Naive thymus-derived CD8-positive, alpha-beta T cell (primary cell): ENCODE data around the gene OPN5. TPM values are rescaled to one million over a fixed set of nuclear protein-coding genes. Genes with fewer than 3 reads are reported as not detected.
"Not testable (repeated sequence)": the region's sequence is repeated elsewhere in the genome, so short reads cannot be mapped to it uniquely, and the experiment has no call there.

Source experiments
- ATAC-seq, 2 donors: fragments of 150-1000 bp; cut with Tn5 transposase in 1 of 2; sonication (Bioruptor Pico), chemical (Tn5 transposase) in 1 of 2; 1 replicate in 1 of 2; 2 replicates in 1 of 2; pipeline ENCODE4 v1.10.0; 2021; ENCODE audit warnings: mild to moderate bottlenecking in 2 of 2, moderate library complexity in 2 of 2
- POLR2A ChIA-PET: fragments of 350-600 bp; sonication (Branson Sonifier 250); formaldehyde crosslinking; loops from one replicate; lab custom pipeline; 2021; ENCODE audit warnings: antibody characterized with exemption; lab: Charles Lee
- DNase-seq, 10 donors: peaks; one replicate each; pipeline versions ENCODE4 v3.0.0 to v3.0.0-alpha.2; 2020 to 2022
- H3K27ac Mint-ChIP-seq, 10 donors: one replicate each; pipeline ENCODE4 v1.8.0; 2020 to 2022; ENCODE audit warnings: mild to moderate bottlenecking in 10 of 10, mixed read lengths in 10 of 10, moderate library complexity in 4 of 10, inconsistent platforms in 1 of 10
- H3K27me3 Mint-ChIP-seq, 5 donors: one replicate each; pipeline ENCODE4 v1.8.0; 2021 to 2022; ENCODE audit warnings: mixed read lengths in 5 of 5
- H3K36me3 Mint-ChIP-seq, 3 donors: one replicate each; pipeline ENCODE4 v1.8.0; 2020 to 2022; ENCODE audit warnings: mixed read lengths in 3 of 3, mild to moderate bottlenecking in 2 of 3, inconsistent platforms in 1 of 3
- H3K4me1 Mint-ChIP-seq, 4 donors: one replicate each; pipeline ENCODE4 v1.8.0; 2021 to 2022; ENCODE audit warnings: mixed read lengths in 4 of 4
- H3K4me3 Mint-ChIP-seq, 10 donors: one replicate each; pipeline ENCODE4 v1.8.0; 2020 to 2022; ENCODE audit warnings: mild to moderate bottlenecking in 10 of 10, mixed read lengths in 10 of 10, moderate library complexity in 6 of 10, inconsistent platforms in 1 of 10
- H3K9me3 Mint-ChIP-seq, 9 donors: one replicate each; pipeline ENCODE4 v1.8.0; 2020 to 2022; ENCODE audit warnings: mixed read lengths in 9 of 9, mild to moderate bottlenecking in 3 of 9, inconsistent platforms in 1 of 9, moderate library complexity in 1 of 9
- polyA plus RNA-seq, 3 donors: library from polyadenylated mRNA; unstranded; fragments of 300-500 nt; fragmentation: Illumina TruSeq; gene quantifications; one replicate each; pipeline ENCODE4 v1.2.3, GENCODE V29; 2021
- total RNA-seq, 8 experiments: library from RNA in 2 of 8; stranded (reverse) in 2 of 8; gene quantifications; one replicate each; pipeline ENCODE4 v1.2.3 and lab custom pipeline; 2021 to 2026

OPN5 gene, protein sequence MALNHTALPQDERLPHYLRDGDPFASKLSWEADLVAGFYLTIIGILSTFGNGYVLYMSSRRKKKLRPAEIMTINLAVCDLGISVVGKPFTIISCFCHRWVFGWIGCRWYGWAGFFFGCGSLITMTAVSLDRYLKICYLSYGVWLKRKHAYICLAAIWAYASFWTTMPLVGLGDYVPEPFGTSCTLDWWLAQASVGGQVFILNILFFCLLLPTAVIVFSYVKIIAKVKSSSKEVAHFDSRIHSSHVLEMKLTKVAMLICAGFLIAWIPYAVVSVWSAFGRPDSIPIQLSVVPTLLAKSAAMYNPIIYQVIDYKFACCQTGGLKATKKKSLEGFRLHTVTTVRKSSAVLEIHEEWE
- not detected for total RNA-seq
- not detected for polyA plus RNA-seq
- 0 reads per million in 6 experiments for total RNA-seq (lab: John Stamatoyannopoulos, UW)

DNA sequence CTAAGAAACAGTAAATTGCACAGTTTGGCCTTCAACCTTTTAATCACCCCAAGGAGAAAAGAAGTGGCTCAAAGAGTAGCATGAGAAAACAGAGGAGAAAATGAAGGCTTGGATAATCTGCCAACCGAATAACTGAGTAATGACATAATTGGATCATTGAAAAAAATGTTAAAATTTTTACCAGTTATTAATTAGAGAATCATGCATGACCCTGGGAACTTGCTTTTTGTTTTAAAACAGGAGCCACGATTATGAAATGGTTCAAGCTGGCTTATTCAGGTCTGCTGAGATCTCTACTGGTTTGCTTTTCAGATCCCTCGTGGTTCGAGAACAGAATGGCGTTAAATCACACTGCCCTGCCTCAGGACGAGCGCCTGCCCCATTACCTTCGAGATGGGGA is at the start of gene OPN5:
Gene OPN5 (plus strand): TSS at position 301 of the 400 bp plus-strand sequence. CDS start 35 bp downstream, at position 336.
- Mint-ChIP-seq H3K9me3 (no peaks in the 10 kb centered on the region), H3K36me3 (no peaks in the 10 kb centered on the region), H3K4me1 (peaks cover 0 to 11% (median 6%) of the 10 kb centered on the region in 4 donors), H3K27me3 (peaks cover 2 to 8% (median 5%) of the 10 kb centered on the region in 5 donors), H3K4me3 (no peak within 1 kb of the TSS), H3K27ac (peak within 1 kb of the TSS in 3 of 10 donors; percentile 15 to 33 (median 22))
- DNase-seq (no peak), ATAC-seq (no peak)
- POLR2A ChIA-PET: no interaction called here

DNA sequence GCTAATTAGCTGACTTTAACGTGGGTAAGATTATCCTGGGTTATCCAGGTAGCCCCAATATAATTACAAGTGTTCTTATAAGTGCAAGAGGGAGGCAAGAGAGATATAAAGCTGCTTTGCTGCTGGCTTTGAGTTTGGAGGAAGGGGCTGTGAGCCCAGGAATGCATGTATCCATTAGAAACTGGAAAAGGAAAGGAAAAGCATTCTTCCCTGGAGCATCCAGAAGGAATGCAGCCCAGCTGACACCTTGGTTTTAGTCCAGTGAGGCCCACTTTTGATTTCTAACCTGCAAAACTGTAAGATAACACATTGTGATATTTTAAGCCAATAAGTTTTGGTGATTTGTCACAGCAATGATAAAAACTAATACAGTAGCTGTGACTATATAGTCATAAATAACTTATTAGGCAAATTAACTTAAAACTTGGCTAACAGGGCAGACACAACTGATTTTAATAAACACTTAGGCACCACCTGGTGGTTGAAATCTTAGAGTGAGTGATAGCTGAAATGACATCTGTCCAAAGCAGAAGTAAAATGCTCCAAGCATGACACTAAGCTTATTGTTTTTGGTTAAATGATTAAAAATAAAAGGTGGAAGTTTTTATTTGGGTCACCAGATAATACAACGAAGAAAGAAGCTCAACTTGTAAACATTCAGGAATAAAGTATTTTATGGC is 47.8 kb upstream of the OPN5 start:
- POLR2A ChIA-PET: no interaction called here
- Mint-ChIP-seq H3K9me3 (peaks cover 0 to 1% (median 0%) of the 10 kb centered on the region in 9 donors), H3K27me3 (peaks cover 0 to 8% (median 2%) of the 10 kb centered on the region in 5 donors), H3K27ac (no peak overlapping the region), H3K4me3 (no peak overlapping the region), H3K36me3 (no peaks in the 10 kb centered on the region), H3K4me1 (peaks cover 0 to 3% (median 0%) of the 10 kb centered on the region in 4 donors)
- DNase-seq: peak in 2 of 10 donors; percentile 4 to 8
- ATAC-seq: no peak

DNA sequence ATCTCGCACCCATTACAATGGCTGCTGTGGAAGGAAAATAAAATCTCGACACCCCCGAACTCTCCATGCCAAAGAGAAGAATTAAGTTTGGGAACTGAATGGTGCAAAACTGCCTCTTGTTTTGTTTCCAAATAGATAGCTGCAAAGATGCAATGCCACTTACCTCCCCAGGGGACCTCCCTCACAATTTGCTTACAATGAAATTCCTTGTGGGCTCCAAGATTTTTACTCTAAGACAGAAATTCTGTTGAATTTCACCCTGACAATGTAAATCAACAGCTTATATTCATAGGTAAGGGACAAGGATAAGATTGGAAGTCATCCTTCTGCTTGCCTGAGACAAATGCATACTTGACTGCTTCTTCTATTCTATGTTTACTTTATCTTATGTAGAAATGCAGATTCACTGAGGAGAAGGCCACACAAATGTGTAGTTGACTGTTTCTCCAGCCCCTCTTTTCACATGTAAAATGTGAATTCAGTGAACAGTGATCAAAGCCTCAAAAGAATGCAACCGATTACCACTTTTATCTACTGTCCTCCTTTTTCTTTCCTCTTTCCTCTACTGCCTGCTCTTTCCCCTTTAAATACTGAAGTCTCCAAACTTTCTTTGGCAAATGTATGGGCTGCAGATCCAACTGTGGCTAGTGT is 46.9 kb upstream of the OPN5 start:
- POLR2A ChIA-PET: no interaction called here
- Mint-ChIP-seq H3K4me1 (no peaks in the 10 kb centered on the region), H3K4me3 (no peak overlapping the region), H3K27ac (no peak overlapping the region), H3K9me3 (peaks cover 0 to 1% (median 0%) of the 10 kb centered on the region in 9 donors), H3K27me3 (peaks cover 0 to 8% (median 2%) of the 10 kb centered on the region in 5 donors), H3K36me3 (no peaks in the 10 kb centered on the region)
- no peak for ATAC-seq
- no peak for DNase-seq

DNA sequence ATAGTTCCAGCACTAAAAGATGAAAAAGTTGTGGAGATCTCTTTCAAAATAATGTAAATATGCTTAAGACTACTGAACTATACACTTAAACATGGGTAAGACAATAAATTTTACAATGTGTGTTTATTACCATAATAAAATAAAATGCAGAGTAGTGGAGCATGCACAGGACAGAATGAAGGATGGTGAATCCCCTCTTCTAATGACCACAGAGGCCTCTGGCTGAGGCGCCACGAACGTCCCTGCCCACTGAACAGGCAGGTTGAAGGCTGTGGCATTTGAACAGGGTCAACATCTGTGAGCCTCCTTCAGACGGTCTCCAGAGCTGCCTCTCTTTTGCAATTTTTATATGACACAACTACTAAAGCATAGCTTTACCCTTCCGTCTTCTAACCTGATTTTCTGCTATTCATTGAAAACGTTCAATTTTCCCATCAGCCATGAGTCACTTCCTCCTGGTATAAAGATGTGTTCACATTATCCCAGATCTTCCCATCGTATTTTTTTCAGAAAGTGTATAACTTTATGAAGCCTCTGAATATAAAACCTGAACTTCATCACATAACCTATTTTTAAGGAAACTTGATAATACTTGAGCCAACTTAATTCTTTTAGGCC is 45.6 kb upstream of the OPN5 start:
- peaks cover 0 to 1% (median 0%) of the 10 kb centered on the region in 9 donors for H3K9me3 Mint-ChIP-seq
- no peak overlapping the region for H3K4me3 Mint-ChIP-seq
- DNase-seq: no peak
- H3K36me3 Mint-ChIP-seq: no peaks in the 10 kb centered on the region
- H3K27me3 Mint-ChIP-seq: peaks cover 0 to 8% (median 2%) of the 10 kb centered on the region in 5 donors
- H3K27ac Mint-ChIP-seq: no peak overlapping the region
- no peak for ATAC-seq
- POLR2A ChIA-PET: no interaction called here
- no peaks in the 10 kb centered on the region for H3K4me1 Mint-ChIP-seq

DNA sequence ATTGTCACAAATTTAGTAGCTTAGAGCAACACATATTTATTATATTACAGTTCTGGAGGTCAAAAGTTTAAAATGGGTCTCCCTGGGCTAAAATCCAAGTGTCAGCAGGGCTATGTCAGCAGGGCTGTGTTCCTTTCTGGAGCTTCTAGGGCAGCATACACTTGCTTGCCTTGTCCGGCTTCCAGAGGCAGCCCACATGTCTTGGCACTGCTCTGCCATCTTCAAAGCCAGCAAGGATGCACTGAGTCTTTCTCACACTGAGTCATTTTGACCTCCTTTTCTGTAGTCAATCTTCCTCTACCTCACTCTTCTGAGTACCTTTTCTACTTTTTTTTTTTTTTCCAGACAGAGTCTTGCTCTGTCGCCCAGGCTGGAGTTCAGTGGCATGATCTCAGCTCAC is 44.4 kb upstream of the OPN5 start:
- no peaks in the 10 kb centered on the region for H3K36me3 Mint-ChIP-seq

DNA sequence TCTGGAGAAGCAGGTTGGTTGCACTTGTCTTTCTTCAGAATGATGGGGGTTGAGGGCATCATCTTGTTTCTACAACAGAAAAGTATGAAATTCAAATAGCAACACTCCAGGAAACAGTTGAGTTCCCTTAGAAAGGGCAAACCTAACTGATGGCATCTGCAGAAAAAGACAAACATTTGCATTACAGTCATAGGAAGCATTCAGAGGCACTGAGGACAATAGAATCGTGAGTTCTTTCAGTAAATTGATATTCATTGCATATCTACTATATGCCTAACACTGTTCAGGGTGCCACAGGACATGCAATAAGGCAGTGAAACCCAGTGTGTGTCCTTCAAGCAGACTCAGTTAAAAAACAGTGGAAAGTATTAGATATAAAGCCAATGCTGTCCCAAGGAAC is 41.1 kb upstream of the OPN5 start:
- no peak for DNase-seq
- no peak overlapping the region for H3K27ac Mint-ChIP-seq
- no peak overlapping the region for H3K4me3 Mint-ChIP-seq
- peaks cover 0 to 2% (median 0%) of the 10 kb centered on the region in 3 donors for H3K36me3 Mint-ChIP-seq
- ATAC-seq: no peak
- POLR2A ChIA-PET: no interaction called here
- peaks cover 0 to 1% (median 0%) of the 10 kb centered on the region in 9 donors for H3K9me3 Mint-ChIP-seq
- H3K4me1 Mint-ChIP-seq: no peaks in the 10 kb centered on the region
- peaks cover 0 to 4% (median 2%) of the 10 kb centered on the region in 5 donors for H3K27me3 Mint-ChIP-seq

More for the DNA sequence above, 44.4 kb upstream of the OPN5 start:
- no peaks in the 10 kb centered on the region for H3K4me1 Mint-ChIP-seq
- ATAC-seq (no peak), DNase-seq (no peak)
- H3K27me3 Mint-ChIP-seq: peaks cover 0 to 8% (median 2%) of the 10 kb centered on the region in 5 donors
- POLR2A ChIA-PET: no interaction called here
- H3K4me3 Mint-ChIP-seq: no peak overlapping the region
- no peak overlapping the region for H3K27ac Mint-ChIP-seq
- H3K9me3 Mint-ChIP-seq: peaks cover 0 to 1% (median 0%) of the 10 kb centered on the region in 9 donors

DNA sequence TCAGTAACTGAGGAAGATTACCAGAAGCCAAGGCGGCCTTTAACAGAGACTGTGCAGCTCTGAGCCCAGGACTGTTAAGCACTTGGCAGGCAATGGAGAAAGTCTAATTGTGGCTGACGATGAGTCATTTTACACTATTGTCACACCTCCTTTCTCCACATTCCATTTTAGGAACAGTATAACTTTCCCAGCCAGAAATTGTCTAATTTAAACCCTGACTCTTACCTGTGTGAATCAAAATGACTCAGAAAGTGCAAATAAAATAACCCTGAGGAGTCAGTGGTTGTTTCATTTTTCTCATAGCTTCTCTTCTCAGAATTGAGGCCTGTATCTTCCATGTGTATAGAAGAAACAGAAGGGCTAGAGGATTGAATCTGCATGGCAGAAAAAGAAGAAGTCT is 40.0 kb upstream of the OPN5 start:
- DNase-seq (no peak), ATAC-seq (no peak)
- POLR2A ChIA-PET: no interaction called here
- Mint-ChIP-seq H3K27me3 (peaks cover 0 to 3% (median 2%) of the 10 kb centered on the region in 5 donors), H3K36me3 (peaks cover 0 to 2% (median 0%) of the 10 kb centered on the region in 3 donors), H3K9me3 (peaks cover 0 to 3% (median 0%) of the 10 kb centered on the region in 9 donors), H3K4me1 (no peaks in the 10 kb centered on the region), H3K4me3 (no peak overlapping the region), H3K27ac (no peak overlapping the region)

DNA sequence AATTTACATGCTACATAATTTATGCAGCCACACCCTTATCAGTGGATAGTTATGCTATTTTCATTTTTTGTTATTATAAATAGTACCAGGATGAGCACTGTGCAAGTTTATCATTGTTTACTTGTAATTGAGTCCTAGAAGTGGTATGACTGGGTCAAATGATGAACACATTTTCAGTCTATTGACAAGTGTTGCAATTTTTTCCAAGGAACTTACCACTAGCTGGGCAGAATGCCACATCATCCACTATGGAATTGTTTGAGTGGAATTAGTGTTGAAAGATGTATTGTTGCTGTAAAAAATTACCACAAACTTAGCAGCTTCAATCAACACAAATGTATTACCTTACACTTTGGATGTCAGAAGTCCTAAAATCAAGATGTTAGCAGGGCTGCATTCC is 38.1 kb upstream of the OPN5 start:
- Mint-ChIP-seq H3K4me1 (no peaks in the 10 kb centered on the region), H3K27me3 (peaks cover 0 to 1% (median 0%) of the 10 kb centered on the region in 5 donors), H3K4me3 (no peak overlapping the region), H3K27ac (no peak overlapping the region), H3K9me3 (peaks cover 0 to 3% (median 0%) of the 10 kb centered on the region in 9 donors), H3K36me3 (peaks cover 0 to 2% (median 0%) of the 10 kb centered on the region in 3 donors)
- ATAC-seq (no peak), DNase-seq (no peak)
- POLR2A ChIA-PET: no interaction called here

DNA sequence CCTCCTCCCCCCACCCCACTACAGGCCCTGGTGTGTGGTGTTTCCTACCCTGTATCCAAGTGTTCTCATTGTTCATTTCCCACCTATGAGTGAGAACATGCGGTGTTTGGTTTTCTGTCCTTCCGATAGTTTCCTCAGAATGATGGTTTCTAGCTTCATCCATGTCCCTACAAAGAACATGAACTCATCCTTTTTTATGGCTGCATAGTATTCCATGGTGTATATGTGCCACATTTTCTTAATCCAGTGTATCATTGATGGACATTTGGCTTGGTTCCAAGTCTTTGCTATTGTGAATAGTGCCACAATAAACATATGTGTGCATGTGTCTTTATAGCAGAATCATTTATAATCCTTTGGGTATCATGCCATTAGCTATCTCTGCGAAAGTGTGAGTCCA is 36.6 kb upstream of the OPN5 start:
- H3K4me1 Mint-ChIP-seq, H3K9me3 Mint-ChIP-seq, H3K4me3 Mint-ChIP-seq, ATAC-seq, H3K27me3 Mint-ChIP-seq, H3K27ac Mint-ChIP-seq, H3K36me3 Mint-ChIP-seq, DNase-seq, POLR2A ChIA-PET: not testable (repeated sequence)

DNA sequence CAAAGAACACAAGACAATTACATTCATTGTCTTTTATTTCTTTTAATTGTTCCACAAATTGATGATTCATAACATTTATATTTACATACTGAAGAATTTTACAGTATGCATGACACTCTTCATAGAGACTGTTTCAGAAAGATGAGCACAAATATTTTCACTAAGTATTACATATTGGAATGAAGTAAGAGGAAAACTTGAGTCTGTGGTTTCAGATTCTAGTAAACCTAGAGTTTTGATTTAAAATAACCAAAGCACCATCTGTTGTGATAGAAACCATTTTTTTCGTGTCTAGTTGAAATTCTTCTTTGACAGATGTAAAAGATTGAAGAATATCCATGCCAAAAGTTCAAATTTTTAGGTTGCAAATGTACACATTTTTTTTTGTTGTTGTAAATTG is 32.1 kb upstream of the OPN5 start:
- Mint-ChIP-seq H3K36me3 (peaks cover 0 to 6% (median 2%) of the 10 kb centered on the region in 3 donors), H3K27ac (no peak overlapping the region), H3K4me3 (no peak overlapping the region), H3K4me1 (no peaks in the 10 kb centered on the region), H3K9me3 (peaks cover 0 to 7% (median 0%) of the 10 kb centered on the region in 9 donors), H3K27me3 (peaks cover 0 to 12% (median 3%) of the 10 kb centered on the region in 5 donors)
- no peak for DNase-seq
- POLR2A ChIA-PET: no interaction called here
- ATAC-seq: no peak

DNA sequence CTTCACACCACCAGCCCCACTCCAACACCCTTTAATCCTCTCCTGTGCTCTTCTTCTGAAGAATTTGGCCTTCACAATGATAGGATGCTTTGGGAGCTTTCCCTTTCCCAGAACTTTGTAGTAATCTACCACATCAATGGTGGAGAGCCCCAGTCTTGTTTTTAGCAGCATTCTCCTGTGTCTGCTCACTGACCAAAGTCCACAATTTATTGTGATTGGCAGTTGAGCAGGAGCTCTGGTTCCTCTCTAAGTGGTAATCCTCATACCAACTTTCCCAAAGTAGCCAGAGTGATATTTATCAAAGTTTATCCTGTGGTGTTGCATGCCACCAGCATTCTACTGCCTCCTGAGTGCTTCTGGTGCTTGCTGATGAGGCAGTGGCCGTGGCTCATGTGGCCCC is 29.0 kb upstream of the OPN5 start:
- Mint-ChIP-seq H3K4me1 (no peaks in the 10 kb centered on the region), H3K4me3 (no peak overlapping the region), H3K9me3 (peaks cover 0 to 7% (median 0%) of the 10 kb centered on the region in 9 donors), H3K27me3 (peaks cover 2 to 30% (median 7%) of the 10 kb centered on the region in 5 donors), H3K36me3 (peaks cover 0 to 6% (median 0%) of the 10 kb centered on the region in 3 donors), H3K27ac (no peak overlapping the region)
- DNase-seq (no peak), ATAC-seq (no peak)
- POLR2A ChIA-PET: no interaction called here

DNA sequence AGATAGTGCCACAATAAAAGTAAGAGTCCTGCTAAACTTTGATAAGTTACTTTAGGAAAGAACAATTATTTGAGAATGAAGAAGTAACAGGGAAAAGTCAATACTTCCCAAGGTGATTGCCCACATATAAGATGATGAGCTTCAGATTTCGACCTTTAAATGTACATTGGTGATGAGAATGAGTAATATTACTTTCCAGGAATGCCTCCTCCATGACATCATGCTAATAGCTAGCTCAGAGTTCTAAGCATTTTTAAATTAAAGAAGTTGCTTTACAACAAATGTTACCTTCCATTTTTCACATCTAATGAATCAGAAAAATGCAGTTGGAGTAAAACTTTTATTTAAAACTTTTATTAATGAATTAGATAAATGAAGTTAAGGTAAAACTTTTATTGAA is 22.5 kb upstream of the OPN5 start:
- ATAC-seq (no peak), DNase-seq (no peak)
- POLR2A ChIA-PET: no interaction called here
- Mint-ChIP-seq H3K9me3 (peaks cover 0 to 3% (median 0%) of the 10 kb centered on the region in 9 donors), H3K4me1 (no peaks in the 10 kb centered on the region), H3K4me3 (no peak overlapping the region), H3K36me3 (no peaks in the 10 kb centered on the region), H3K27me3 (peaks cover 4 to 26% (median 9%) of the 10 kb centered on the region in 5 donors), H3K27ac (no peak overlapping the region)
